Progenitor cell of endocrine pancreas (in vitro differentiated cells): ENCODE measurements around the gene RGS7BP. TPM values are rescaled to one million over a fixed set of nuclear protein-coding genes. Genes with fewer than 3 reads are reported as not detected.

Experiments
- DNase-seq: peaks from one replicate; pipeline ENCODE4 v3.0.0; 2021; ENCODE audit warnings: low spot score; ENCODE audit not compliant: unreplicated experiment
- H3K27ac Mint-ChIP-seq: 2 replicates; pipeline ENCODE4 v1.8.0; 2021; ENCODE audit warnings: mild to moderate bottlenecking, moderate library complexity, mixed read lengths
- H3K27me3 Mint-ChIP-seq: 2 replicates; pipeline ENCODE4 v1.8.0; 2021; ENCODE audit warnings: mixed read lengths
- H3K36me3 Mint-ChIP-seq: 2 replicates; pipeline ENCODE4 v1.8.0; 2022; ENCODE audit warnings: mixed read lengths; ENCODE audit not compliant: insufficient read depth
- H3K4me1 Mint-ChIP-seq: 2 replicates; pipeline ENCODE4 v1.8.0; 2021; ENCODE audit warnings: low read depth, mixed read lengths
- H3K4me3 Mint-ChIP-seq: 2 replicates; pipeline ENCODE4 v1.8.0; 2021; ENCODE audit warnings: low read depth, mild to moderate bottlenecking, moderate library complexity, mixed read lengths
- H3K9me3 Mint-ChIP-seq: 2 replicates; pipeline ENCODE4 v1.8.0; 2021; ENCODE audit warnings: low read depth, mixed read lengths
- CTCF ChIP-seq: fragments of 200-600 bp; sonication (generic); IDR thresholded peaks from one replicate; pipeline ENCODE4 v1.5.0; 2021; ENCODE audit warnings: antibody characterized with exemption, mild to moderate bottlenecking; ENCODE audit not compliant: unreplicated experiment
- total RNA-seq: library from RNA; stranded (reverse); gene quantifications from 2 replicates; pipeline ENCODE4 v1.2.1, GENCODE V29; 2021

The RGS7BP gene
- total RNA-seq, 1 donor from 2014 or later: 0.14 TPM

- H3K9me3 Mint-ChIP-seq: no peaks in the 10 kb centered on the region
- no peaks in the 10 kb centered on the region for H3K27me3 Mint-ChIP-seq
- no peak for TF ChIP-seq CTCF
- no peaks in the 10 kb centered on the region for H3K36me3 Mint-ChIP-seq
- H3K4me3 Mint-ChIP-seq: no peak overlapping the region
- no peaks in the 10 kb centered on the region for H3K4me1 Mint-ChIP-seq
- no peak for DNase-seq
- no peak overlapping the region for H3K27ac Mint-ChIP-seq
Measured at GRCh38 chr5:64570395-64570996, 64.7 kb downstream of the RGS7BP start.

DNA sequence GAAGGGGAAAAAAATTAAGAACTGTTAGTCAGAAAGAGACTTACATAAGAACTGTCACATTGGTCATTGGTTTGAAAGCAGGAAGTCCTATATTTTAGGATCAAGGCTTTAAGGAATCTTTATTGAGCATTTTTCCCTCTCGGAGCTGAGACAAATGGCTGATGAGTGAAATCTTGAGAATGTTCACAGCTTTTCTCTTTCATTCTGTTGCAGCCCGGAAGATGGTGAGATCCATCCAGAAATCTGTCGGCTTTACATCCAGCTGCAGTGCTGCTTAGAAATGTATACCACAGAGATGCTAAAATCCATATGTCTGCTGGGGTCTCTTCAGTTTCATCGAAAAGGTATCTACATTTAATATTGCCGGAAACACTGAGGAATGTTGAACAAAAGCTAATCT is 69.7 kb downstream of the RGS7BP start:
- Mint-ChIP-seq H3K4me1 (peaks cover 8% of the 10 kb centered on the region), H3K36me3 (no peaks in the 10 kb centered on the region), H3K27me3 (no peaks in the 10 kb centered on the region), H3K9me3 (no peaks in the 10 kb centered on the region), H3K4me3 (no peak overlapping the region), H3K27ac (no peak overlapping the region)
- TF ChIP-seq CTCF: no peak
- DNase-seq: no peak

GRCh38 chr5:64576250-64576649 is 70.4 kb downstream of the RGS7BP start:
- no peaks in the 10 kb centered on the region for H3K36me3 Mint-ChIP-seq
- no peak for TF ChIP-seq CTCF
- no peaks in the 10 kb centered on the region for H3K9me3 Mint-ChIP-seq
- no peak overlapping the region for H3K4me3 Mint-ChIP-seq
- DNase-seq: no peak
- H3K27ac Mint-ChIP-seq: no peak overlapping the region
- peaks cover 8% of the 10 kb centered on the region for H3K4me1 Mint-ChIP-seq
- no peaks in the 10 kb centered on the region for H3K27me3 Mint-ChIP-seq

- H3K27me3 Mint-ChIP-seq: no peaks in the 10 kb centered on the region
- DNase-seq: no peak
- H3K36me3 Mint-ChIP-seq: no peaks in the 10 kb centered on the region
- no peak overlapping the region for H3K27ac Mint-ChIP-seq
- H3K4me1 Mint-ChIP-seq: peaks cover 2% of the 10 kb centered on the region
- H3K9me3 Mint-ChIP-seq: no peaks in the 10 kb centered on the region
- H3K4me3 Mint-ChIP-seq: no peak overlapping the region
- TF ChIP-seq CTCF: no peak
Measured at GRCh38 chr5:64585646-64586045, 79.8 kb downstream of the RGS7BP start.

GRCh38 chr5:64587370-64587769 is 81.6 kb downstream of the RGS7BP start:
- Mint-ChIP-seq H3K36me3 (no peaks in the 10 kb centered on the region), H3K27me3 (no peaks in the 10 kb centered on the region), H3K9me3 (no peaks in the 10 kb centered on the region), H3K27ac (no peak overlapping the region), H3K4me1 (peaks cover 8% of the 10 kb centered on the region), H3K4me3 (no peak overlapping the region)
- TF ChIP-seq CTCF: no peak
- no peak for DNase-seq
